Mammary epithelial cell (primary cell): ENCODE data around the gene BMP6.

Source experiments
- EZH2 ChIP-seq: IDR thresholded peaks from 2 replicates; pipeline ENCODE4 v1.6.1; 2012; ENCODE audit warnings: low read length, inconsistent platforms, borderline replicate concordance
- TF ChIP-seq, protein P1 (sequence below), 2 donors: IDR thresholded peaks in 1 of 2; conservative IDR thresholded peaks in 1 of 2; 2 replicates each; pipeline ENCODE4 v1.5.1; 2011 to 2012; ENCODE audit warnings: inconsistent platforms in 2 of 2, low read length in 2 of 2, mild to moderate bottlenecking in 2 of 2, control low read depth in 1 of 2, low read depth in 1 of 2; ENCODE audit not compliant: insufficient read depth in 1 of 2; ENCODE audit errors: extremely low read depth in 1 of 2

DNA sequence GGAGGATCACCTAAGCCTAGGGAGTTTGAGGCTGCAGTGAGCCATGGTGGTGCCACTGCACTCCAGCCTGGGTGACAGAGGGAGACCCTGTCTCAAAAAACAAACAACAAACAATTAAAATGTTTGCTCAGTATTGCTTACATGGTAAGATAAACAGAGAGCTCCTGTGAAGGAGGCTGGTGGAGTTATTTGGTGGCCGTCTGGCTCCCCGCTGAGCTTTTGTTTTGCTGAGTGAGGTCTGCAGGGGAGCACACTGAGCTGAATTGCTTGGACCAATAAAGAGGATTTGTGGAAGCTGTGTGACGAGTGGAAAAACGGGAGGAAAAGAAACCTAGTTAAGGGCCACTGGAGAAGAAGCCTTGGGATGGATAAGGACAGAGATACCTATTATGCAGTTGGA is 41.1 kb upstream of the BMP6 start:
- TF ChIP-seq, protein P1, sequence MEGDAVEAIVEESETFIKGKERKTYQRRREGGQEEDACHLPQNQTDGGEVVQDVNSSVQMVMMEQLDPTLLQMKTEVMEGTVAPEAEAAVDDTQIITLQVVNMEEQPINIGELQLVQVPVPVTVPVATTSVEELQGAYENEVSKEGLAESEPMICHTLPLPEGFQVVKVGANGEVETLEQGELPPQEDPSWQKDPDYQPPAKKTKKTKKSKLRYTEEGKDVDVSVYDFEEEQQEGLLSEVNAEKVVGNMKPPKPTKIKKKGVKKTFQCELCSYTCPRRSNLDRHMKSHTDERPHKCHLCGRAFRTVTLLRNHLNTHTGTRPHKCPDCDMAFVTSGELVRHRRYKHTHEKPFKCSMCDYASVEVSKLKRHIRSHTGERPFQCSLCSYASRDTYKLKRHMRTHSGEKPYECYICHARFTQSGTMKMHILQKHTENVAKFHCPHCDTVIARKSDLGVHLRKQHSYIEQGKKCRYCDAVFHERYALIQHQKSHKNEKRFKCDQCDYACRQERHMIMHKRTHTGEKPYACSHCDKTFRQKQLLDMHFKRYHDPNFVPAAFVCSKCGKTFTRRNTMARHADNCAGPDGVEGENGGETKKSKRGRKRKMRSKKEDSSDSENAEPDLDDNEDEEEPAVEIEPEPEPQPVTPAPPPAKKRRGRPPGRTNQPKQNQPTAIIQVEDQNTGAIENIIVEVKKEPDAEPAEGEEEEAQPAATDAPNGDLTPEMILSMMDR (conservative IDR thresholded peaks at IDR 0.05 in 1 of 2, IDR thresholded peaks at IDR 0.05 in 1 of 2; ENCODE audit: extremely low read depth in 1 of 2, insufficient read depth in 1 of 2, low read depth in 1 of 2, low read length in 2 of 2) = no peak
- TF ChIP-seq EZH2 = no peak
